GM10266 (cell line): ENCODE measurements around the gene TSC22D4.
"Not testable (repeated sequence)": the region's sequence is repeated elsewhere in the genome, so short reads cannot be mapped to it uniquely, and the experiment has no call there.

ENCODE experiments used
- DNase-seq: peaks from one replicate; pipeline ENCODE4 v3.0.0; 2012; ENCODE audit errors: extremely low spot score
- CTCF ChIP-seq: IDR thresholded peaks from 2 replicates; pipeline ENCODE4 v1.5.1; 2012; ENCODE audit warnings: mild to moderate bottlenecking, low read depth; ENCODE audit not compliant: control insufficient read depth, insufficient read depth; ENCODE audit errors: missing control alignments

TSC22D4 gene

GRCh38 chr7:100464210-100464660 lies 14.8 kb downstream of the TSC22D4 start, which contains the start of gene SPACDR:
Gene SPACDR, minus strand, starts transcription at chr7:100464260. Its CDS starts 235 bp downstream, at chr7:100464025.
- TF ChIP-seq CTCF = no peak
- no peak for DNase-seq

- TF ChIP-seq CTCF = no peak
- DNase-seq = no peak
Measured at GRCh38 chr7:100457033-100457432, 22.0 kb downstream of the TSC22D4 start.

GRCh38 chr7:100456562-100456961 lies 22.5 kb downstream of the TSC22D4 start:
- no peak for TF ChIP-seq CTCF
- no peak for DNase-seq

GRCh38 chr7:100455206-100455605 lies 23.8 kb downstream of the TSC22D4 start:
- TF ChIP-seq CTCF = no peak
- no peak for DNase-seq

GRCh38 chr7:100453854-100454253 lies 25.2 kb downstream of the TSC22D4 start:
- not testable (repeated sequence) for DNase-seq

- TF ChIP-seq CTCF = no peak
- no peak for DNase-seq
Measured at GRCh38 chr7:100452513-100452912, 26.5 kb downstream of the TSC22D4 start.

- TF ChIP-seq CTCF = no peak
- no peak for DNase-seq
Measured at GRCh38 chr7:100449190-100449795, 29.7 kb downstream of the TSC22D4 start.

GRCh38 chr7:100447363-100447762 lies 31.7 kb downstream of the TSC22D4 start:
- DNase-seq = not testable (repeated sequence)

- DNase-seq = no peak
- no peak for TF ChIP-seq CTCF
Measured at GRCh38 chr7:100446040-100446439, 33.0 kb downstream of the TSC22D4 start.
